ENCODE measurements around the gene CAPZB. TPM values are rescaled to one million over a fixed set of nuclear protein-coding genes. Genes with fewer than 3 reads are reported as not detected.

The CAPZB gene
- total and polyA plus RNA-seq, 11 donors: 77.8 to 348 (median 237) TPM

DNA sequence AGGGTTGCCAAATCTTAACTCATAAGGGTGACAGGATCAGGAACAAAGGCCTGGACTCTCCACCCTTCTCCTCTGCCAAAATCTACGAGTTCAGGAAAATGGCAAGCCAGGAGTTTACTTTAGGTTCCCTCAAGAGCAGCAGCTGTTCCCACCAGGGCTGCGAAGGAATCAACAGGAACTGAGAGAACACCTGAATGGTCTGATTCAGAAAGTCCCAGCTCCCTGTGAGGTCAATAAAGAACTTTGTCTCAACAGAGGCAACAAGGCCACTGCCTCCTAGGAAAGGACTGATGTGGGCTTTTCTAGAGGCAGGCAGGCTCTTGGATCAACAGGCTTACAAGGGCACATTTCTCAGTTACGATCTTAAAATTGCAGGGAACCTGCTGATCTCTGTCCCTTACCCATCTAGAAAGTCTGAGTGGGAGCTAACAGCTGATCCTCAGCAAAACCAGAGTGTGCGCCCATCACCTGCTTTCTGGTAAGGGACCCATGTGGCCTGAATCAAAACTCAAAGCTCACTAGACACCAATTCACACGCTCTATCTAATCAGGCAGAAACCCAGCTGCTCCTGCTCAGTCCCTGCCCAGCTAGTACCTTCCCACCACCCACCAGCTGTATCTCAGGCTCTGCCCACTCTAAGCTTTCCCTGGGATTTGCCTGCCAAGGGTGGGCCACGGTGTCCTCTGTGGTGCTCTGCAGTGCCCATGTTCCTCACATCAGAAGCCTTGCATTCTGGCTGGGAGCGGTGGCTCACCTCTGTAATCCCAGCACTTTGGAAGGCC, 83.1 kb downstream of the CAPZB start:
- TF ChIP-seq POLR2A (IDR thresholded peaks at IDR 0.05): no peak
- TF ChIP-seq, protein P1, sequence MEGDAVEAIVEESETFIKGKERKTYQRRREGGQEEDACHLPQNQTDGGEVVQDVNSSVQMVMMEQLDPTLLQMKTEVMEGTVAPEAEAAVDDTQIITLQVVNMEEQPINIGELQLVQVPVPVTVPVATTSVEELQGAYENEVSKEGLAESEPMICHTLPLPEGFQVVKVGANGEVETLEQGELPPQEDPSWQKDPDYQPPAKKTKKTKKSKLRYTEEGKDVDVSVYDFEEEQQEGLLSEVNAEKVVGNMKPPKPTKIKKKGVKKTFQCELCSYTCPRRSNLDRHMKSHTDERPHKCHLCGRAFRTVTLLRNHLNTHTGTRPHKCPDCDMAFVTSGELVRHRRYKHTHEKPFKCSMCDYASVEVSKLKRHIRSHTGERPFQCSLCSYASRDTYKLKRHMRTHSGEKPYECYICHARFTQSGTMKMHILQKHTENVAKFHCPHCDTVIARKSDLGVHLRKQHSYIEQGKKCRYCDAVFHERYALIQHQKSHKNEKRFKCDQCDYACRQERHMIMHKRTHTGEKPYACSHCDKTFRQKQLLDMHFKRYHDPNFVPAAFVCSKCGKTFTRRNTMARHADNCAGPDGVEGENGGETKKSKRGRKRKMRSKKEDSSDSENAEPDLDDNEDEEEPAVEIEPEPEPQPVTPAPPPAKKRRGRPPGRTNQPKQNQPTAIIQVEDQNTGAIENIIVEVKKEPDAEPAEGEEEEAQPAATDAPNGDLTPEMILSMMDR (IDR thresholded peaks at IDR 0.05): no peak
- H3K27ac ChIP-seq: peak overlapping the region in 5 of 12 donors; percentile 7 to 39 (median 30)
- intact Hi-C loops (cut with DNase I): loop anchor here in 2 of 10 donors (5.0 kb wide), 2 partner anchors 75 to 80 kb away; no protein-coding TSS in a partner anchor
- no peak for ATAC-seq
- peaks cover 0 to 45% (median 0%) of the 10 kb centered on the region in 9 donors for H3K36me3 ChIP-seq
- no peak for DNase-seq
- H3K4me1 ChIP-seq: peaks cover 2 to 92% (median 67%) of the 10 kb centered on the region in 12 donors
- H3K27me3 ChIP-seq: no peaks in the 10 kb centered on the region
- H3K9me3 ChIP-seq: no peaks in the 10 kb centered on the region
- H3K4me3 ChIP-seq: no peak overlapping the region
- WGBS, 4 donors: 68 to 77% (median 74%) methylated on average over 7 of the region's 7 CpGs

DNA sequence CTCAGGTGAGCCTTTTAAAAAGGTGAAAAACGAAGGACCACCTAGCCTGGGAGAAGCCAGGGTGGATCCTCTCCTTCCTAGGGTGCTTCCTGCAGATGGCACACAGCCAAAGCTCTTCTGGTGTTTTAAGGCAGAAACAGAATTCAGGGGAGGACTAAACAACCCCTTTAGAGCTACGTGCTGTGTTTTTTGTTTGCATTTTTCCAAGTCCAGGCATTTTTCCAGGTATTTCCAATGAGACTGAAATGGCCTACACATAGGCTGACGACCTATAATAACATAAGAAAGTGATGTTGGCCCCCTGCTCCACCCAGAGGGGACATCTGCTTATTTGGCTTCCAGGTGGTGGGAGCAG, 83.8 kb downstream of the CAPZB start:
- ATAC-seq: no peak
- TF ChIP-seq, protein P1 (IDR thresholded peaks at IDR 0.05): no peak
- TF ChIP-seq POLR2A (IDR thresholded peaks at IDR 0.05): no peak
- intact Hi-C loops (cut with DNase I): loop anchor here in 2 of 10 donors (5.0 kb wide), 2 partner anchors 76 to 81 kb away; no protein-coding TSS in a partner anchor
- H3K4me3 ChIP-seq: no peak overlapping the region
- peaks cover 0 to 46% (median 0%) of the 10 kb centered on the region in 9 donors for H3K36me3 ChIP-seq
- H3K4me1 ChIP-seq: peaks cover 2 to 86% (median 65%) of the 10 kb centered on the region in 12 donors
- peak overlapping the region in 6 of 12 donors; percentile 7 to 73 (median 24) for H3K27ac ChIP-seq
- 63 to 73% (median 72%) methylated on average over 3 of the region's 3 CpGs for WGBS, 4 donors
- H3K9me3 ChIP-seq: no peaks in the 10 kb centered on the region
- DNase-seq: no peak
- no peaks in the 10 kb centered on the region for H3K27me3 ChIP-seq

DNA sequence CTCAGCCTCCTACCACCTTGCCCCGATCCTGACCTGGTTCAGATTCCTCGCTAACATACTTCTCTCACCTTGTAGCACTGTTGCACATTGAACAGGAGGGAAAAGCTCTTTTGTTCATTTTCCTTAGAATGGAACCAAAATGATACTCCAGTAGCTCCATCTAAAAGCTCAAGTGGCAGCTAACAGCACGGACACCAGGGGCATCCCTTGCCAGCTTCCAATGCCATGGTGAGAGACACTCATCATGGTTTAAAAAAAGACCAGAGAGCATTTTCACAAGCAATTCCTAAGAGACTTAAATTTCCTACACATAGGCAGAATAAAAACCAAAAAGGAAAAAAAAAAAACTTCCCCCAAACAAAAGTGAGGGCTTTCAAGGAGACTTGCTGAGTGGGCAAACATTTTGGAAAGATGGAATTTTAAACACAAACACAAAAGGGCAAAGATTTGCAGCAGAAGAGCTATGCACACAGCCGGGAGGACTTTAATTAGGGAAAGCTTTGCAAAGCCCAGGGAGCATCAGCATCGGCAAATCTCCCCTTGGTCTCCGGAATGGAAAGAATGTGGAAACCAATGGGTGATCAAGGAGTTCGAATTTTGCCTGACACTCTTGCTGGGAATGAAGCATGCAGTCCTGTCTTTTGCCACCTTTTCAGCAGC, 84.3 kb downstream of the CAPZB start:
- no peak overlapping the region for H3K4me3 ChIP-seq
- peaks cover 0 to 51% (median 1%) of the 10 kb centered on the region in 9 donors for H3K36me3 ChIP-seq
- peak overlapping the region in 8 of 12 donors; percentile 2 to 73 (median 30) for H3K27ac ChIP-seq
- intact Hi-C loops (cut with DNase I): loop anchor here in 2 of 10 donors (5.0 kb wide), 2 partner anchors 76 to 81 kb away; no protein-coding TSS in a partner anchor
- H3K4me1 ChIP-seq: peaks cover 2 to 82% (median 61%) of the 10 kb centered on the region in 12 donors
- H3K27me3 ChIP-seq: no peaks in the 10 kb centered on the region
- ATAC-seq: no peak
- DNase-seq: no peak
- no peak for TF ChIP-seq POLR2A (IDR thresholded peaks at IDR 0.05)
- TF ChIP-seq, protein P1 (IDR thresholded peaks at IDR 0.05): peak in 1 of 12 donors; percentile 9
- 65 to 72% (median 69%) methylated on average over 7 of the region's 7 CpGs for WGBS, 4 donors
- H3K9me3 ChIP-seq: no peaks in the 10 kb centered on the region

DNA sequence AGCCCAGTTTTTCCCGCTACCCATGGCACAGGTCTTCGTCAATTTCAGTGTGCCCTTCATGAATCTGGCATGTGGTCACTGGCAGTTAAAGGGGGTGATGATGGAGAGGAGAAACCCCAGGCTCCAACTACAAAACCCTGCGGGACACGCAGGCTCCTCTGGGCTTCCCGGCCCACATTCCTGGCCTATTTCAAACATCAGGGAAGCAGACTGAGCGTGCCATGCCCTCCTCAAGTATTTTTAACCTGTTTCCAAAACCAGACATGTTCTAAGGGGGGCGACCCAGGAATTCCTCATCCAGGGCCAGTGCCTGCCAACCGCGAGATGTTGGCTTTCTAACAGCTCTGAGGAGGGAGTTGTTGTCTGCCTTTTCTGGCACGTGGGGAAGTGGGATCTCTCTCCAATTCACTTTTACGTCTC, 85.1 kb downstream of the CAPZB start:
- H3K36me3 ChIP-seq: peaks cover 0 to 53% (median 4%) of the 10 kb centered on the region in 9 donors
- no peaks in the 10 kb centered on the region for H3K27me3 ChIP-seq
- 40 to 53% (median 47%) methylated on average over 11 of the region's 11 CpGs for WGBS, 4 donors
- intact Hi-C loops (cut with DNase I): loop anchor here in 2 of 10 donors (5.0 kb wide), 2 partner anchors 77 to 82 kb away; no protein-coding TSS in a partner anchor
- peak overlapping the region in 7 of 12 donors; percentile 2 to 73 (median 29) for H3K27ac ChIP-seq
- no peak overlapping the region for H3K4me3 ChIP-seq
- peak; percentile 33 to 66 (median 51) for ATAC-seq
- H3K9me3 ChIP-seq: no peaks in the 10 kb centered on the region
- no peak for TF ChIP-seq POLR2A (IDR thresholded peaks at IDR 0.05)
- TF ChIP-seq, protein P1 (IDR thresholded peaks at IDR 0.05): no peak
- H3K4me1 ChIP-seq: peaks cover 0 to 79% (median 57%) of the 10 kb centered on the region in 12 donors
- DNase-seq: no peak
